HUES64 (cell line): Measurements from ENCODE around the gene HTT. TPM values are rescaled to one million over a fixed set of nuclear protein-coding genes. Genes with fewer than 3 reads are reported as not detected.

Source experiments
- H3K27ac ChIP-seq: 2 replicates; pipeline ENCODE4 v1.7.0; 2013; ENCODE audit warnings: low read depth, low read length, inconsistent platforms
- H3K27me3 ChIP-seq: 2 replicates; pipeline ENCODE4 v1.6.1; 2013; ENCODE audit warnings: mild to moderate bottlenecking, low read length; ENCODE audit not compliant: insufficient read depth
- H3K36me3 ChIP-seq: 2 replicates; pipeline ENCODE4 v1.6.1; 2013; ENCODE audit warnings: mild to moderate bottlenecking, low read length; ENCODE audit not compliant: insufficient read depth
- H3K4me1 ChIP-seq: 2 replicates; pipeline ENCODE4 v1.6.1; 2013; ENCODE audit warnings: mild to moderate bottlenecking, low read length, moderate library complexity; ENCODE audit not compliant: insufficient read depth
- H3K4me3 ChIP-seq: 2 replicates; pipeline ENCODE4 v1.5.1; 2013; ENCODE audit warnings: mild to moderate bottlenecking, low read length, moderate library complexity
- H3K9ac ChIP-seq: 2 replicates; pipeline ENCODE4 v1.6.1; 2013; ENCODE audit warnings: mild to moderate bottlenecking, low read depth, low read length
- H3K9me3 ChIP-seq: 2 replicates; pipeline ENCODE4 v1.6.1; 2013; ENCODE audit warnings: low read depth, low read length; ENCODE audit not compliant: insufficient read depth
- WGBS: fragments of 150-250, 120-280 bp; methylation state at CpG from one replicate; pipeline ENCODE4 v1.1.7; 2013; ENCODE audit warnings: missing lambda C conversion rate; 5-methylcytosine and 5-hydroxymethylcytosine counted together
- polyA plus RNA-seq, 2 experiments: library from polyadenylated mRNA; stranded (reverse); fragments of 50-300 nt; gene quantifications; one replicate each; pipeline ENCODE4 v1.2.3, GENCODE V29; 2013

Gene HTT
- 21.7 TPM for polyA plus RNA-seq (2013, experiment 1 of 2)
- polyA plus RNA-seq (2013, experiment 2 of 2) = 18.2 TPM

- peak within 1 kb of the TSS; percentile 82 for H3K4me3 ChIP-seq
- H3K9ac ChIP-seq = peak within 1 kb of the TSS; percentile 94
- no peaks in the 10 kb centered on the region for H3K36me3 ChIP-seq
- no peaks in the 10 kb centered on the region for H3K9me3 ChIP-seq
- peaks cover 3% of the 10 kb centered on the region; the same call in 1 of the 2 replicates for H3K27me3 ChIP-seq
- under 1% methylated on average over 66 of the region's 81 CpGs for WGBS
- peak within 1 kb of the TSS; percentile 95 for H3K27ac ChIP-seq
- peaks cover 11% of the 10 kb centered on the region for H3K4me1 ChIP-seq
These were observed at the start of gene HTT, which contains the start of gene HTT-AS for GRCh38 chr4:3074078-3074845. Gene HTT (plus strand): TSS chr4:3074681. CDS start chr4:3074826, 145 bp downstream. Gene HTT-AS (minus strand): TSS chr4:3074538.

- no peaks in the 10 kb centered on the region for H3K4me1 ChIP-seq
- no peaks in the 10 kb centered on the region for H3K9me3 ChIP-seq
- H3K27ac ChIP-seq = no peak overlapping the region
- no peak overlapping the region for H3K9ac ChIP-seq
- H3K36me3 ChIP-seq = no peaks in the 10 kb centered on the region
- WGBS = 94% methylated on average over 21 of the region's 21 CpGs
- no peak overlapping the region for H3K4me3 ChIP-seq
- H3K27me3 ChIP-seq = no peaks in the 10 kb centered on the region
These were observed 48.6 kb upstream of the HTT start for GRCh38 chr4:3025881-3026280.

- Histone ChIP-seq H3K4me1 (no peaks in the 10 kb centered on the region), H3K27ac (no peak overlapping the region), H3K4me3 (no peak overlapping the region), H3K36me3 (no peaks in the 10 kb centered on the region), H3K27me3 (no peaks in the 10 kb centered on the region), H3K9ac (no peak overlapping the region), H3K9me3 (no peaks in the 10 kb centered on the region)
- 96% methylated on average over 8 of the region's 9 CpGs for WGBS
These were observed 47.9 kb upstream of the HTT start for GRCh38 chr4:3026540-3026939.

GRCh38 chr4:3029464-3029863 lies 45.0 kb upstream of the HTT start:
- Histone ChIP-seq H3K36me3 (no peaks in the 10 kb centered on the region), H3K27me3 (no peaks in the 10 kb centered on the region), H3K4me3 (no peak overlapping the region), H3K9ac (no peak overlapping the region), H3K27ac (no peak overlapping the region), H3K4me1 (no peaks in the 10 kb centered on the region), H3K9me3 (no peaks in the 10 kb centered on the region)
- WGBS = 96% methylated on average over 9 of the region's 9 CpGs

GRCh38 chr4:3030566-3031356 lies 43.7 kb upstream of the HTT start:
- Histone ChIP-seq H3K9ac (no peak overlapping the region), H3K27ac (no peak overlapping the region), H3K9me3 (no peaks in the 10 kb centered on the region), H3K27me3 (no peaks in the 10 kb centered on the region), H3K4me1 (no peaks in the 10 kb centered on the region), H3K36me3 (no peaks in the 10 kb centered on the region), H3K4me3 (no peak overlapping the region)
- WGBS = 89% methylated on average over 18 of the region's 18 CpGs

GRCh38 chr4:3031357-3032082 lies 43.0 kb upstream of the HTT start:
- WGBS = 89% methylated on average over 12 of the region's 12 CpGs
- no peak overlapping the region for H3K27ac ChIP-seq
- H3K9me3 ChIP-seq = no peaks in the 10 kb centered on the region
- H3K4me1 ChIP-seq = no peaks in the 10 kb centered on the region
- H3K4me3 ChIP-seq = no peak overlapping the region
- no peak overlapping the region for H3K9ac ChIP-seq
- no peaks in the 10 kb centered on the region for H3K36me3 ChIP-seq
- no peaks in the 10 kb centered on the region for H3K27me3 ChIP-seq

GRCh38 chr4:3034231-3034630 lies 40.2 kb upstream of the HTT start:
- no peak overlapping the region for H3K27ac ChIP-seq
- 95% methylated on average over 8 of the region's 8 CpGs for WGBS

GRCh38 chr4:3035249-3035648 lies 39.2 kb upstream of the HTT start:
- Histone ChIP-seq H3K9ac (no peak overlapping the region), H3K27me3 (no peaks in the 10 kb centered on the region), H3K4me3 (no peak overlapping the region), H3K27ac (no peak overlapping the region), H3K4me1 (no peaks in the 10 kb centered on the region), H3K36me3 (no peaks in the 10 kb centered on the region), H3K9me3 (no peaks in the 10 kb centered on the region)
- WGBS = 97% methylated on average over 8 of the region's 8 CpGs

More at GRCh38 chr4:3034231-3034630, 40.2 kb upstream of the HTT start:
- H3K9ac ChIP-seq = no peak overlapping the region
- H3K4me1 ChIP-seq = no peaks in the 10 kb centered on the region
- H3K27me3 ChIP-seq = no peaks in the 10 kb centered on the region
- no peak overlapping the region for H3K4me3 ChIP-seq
- no peaks in the 10 kb centered on the region for H3K9me3 ChIP-seq
- no peaks in the 10 kb centered on the region for H3K36me3 ChIP-seq

GRCh38 chr4:3035674-3036073 lies 38.8 kb upstream of the HTT start:
- Histone ChIP-seq H3K9me3 (no peaks in the 10 kb centered on the region), H3K9ac (no peak overlapping the region), H3K4me3 (no peak overlapping the region), H3K27ac (no peak overlapping the region), H3K27me3 (no peaks in the 10 kb centered on the region), H3K36me3 (no peaks in the 10 kb centered on the region), H3K4me1 (no peaks in the 10 kb centered on the region)
- WGBS = 90% methylated on average over 6 of the region's 6 CpGs

- Histone ChIP-seq H3K27ac (no peak overlapping the region), H3K4me3 (no peak overlapping the region), H3K27me3 (peaks cover 3% of the 10 kb centered on the region; the same call in 1 of the 2 replicates), H3K9me3 (no peaks in the 10 kb centered on the region), H3K4me1 (no peaks in the 10 kb centered on the region), H3K9ac (no peak overlapping the region), H3K36me3 (no peaks in the 10 kb centered on the region)
- WGBS = 92% methylated on average over 21 of the region's 21 CpGs
These were observed 38.1 kb upstream of the HTT start for GRCh38 chr4:3036131-3036952.
